Prostate gland (tissue), 2 donors: ENCODE data around the gene COMMD10. TPM values are rescaled to one million over a fixed set of nuclear protein-coding genes. Genes with fewer than 3 reads are reported as not detected.

Experiments
- DNase-seq: peaks from one replicate; pipeline ENCODE4 v3.0.0-alpha.2; 2019; ENCODE audit warnings: low spot score
- H3K27ac ChIP-seq, 2 donors: fragments of 200-600 bp; sonication (generic); 2 replicates each; pipeline ENCODE4 v1.5.1; 2017 to 2019
- H3K27me3 ChIP-seq: fragments of 200-600 bp; sonication (generic); replicated peaks from 2 replicates; pipeline ENCODE4 v1.5.1; 2019; ENCODE audit not compliant: insufficient read depth
- H3K36me3 ChIP-seq, 2 donors: fragments of 200-600 bp; sonication (generic); 1 replicate in 1 of 2; 2 replicates in 1 of 2; pipeline versions ENCODE4 v1.5.1 to v1.8.1; 2017 to 2019
- H3K4me1 ChIP-seq: fragments of 200-600 bp; sonication (generic); replicated peaks from 2 replicates; pipeline ENCODE4 v1.5.1; 2019
- H3K4me3 ChIP-seq, 2 donors: fragments of 200-600 bp; sonication (generic); 2 replicates each; pipeline ENCODE4 v1.5.1; 2017 to 2019
- H3K9me3 ChIP-seq: fragments of 200-600 bp; sonication (generic); 2 replicates; pipeline ENCODE4 v1.5.1; 2017
- POLR2A ChIP-seq: fragments of 450-650 bp; IDR thresholded peaks from one replicate; pipeline ENCODE4 v1.6.1; 2016; ENCODE audit warnings: antibody characterized with exemption, mild to moderate bottlenecking
- POLR2AphosphoS5 ChIP-seq: sonication (generic); formaldehyde crosslinking; IDR thresholded peaks from one replicate; pipeline ENCODE4 v1.6.1; 2017; ENCODE audit warnings: antibody characterized with exemption
- WGBS: methylation state at CpG from one replicate; pipeline ENCODE4 v1.1.5; 2018; 5-methylcytosine and 5-hydroxymethylcytosine counted together
- intact Hi-C: fragments of 100-400 bp; cut with DNase I; formaldehyde crosslinking; loops from one replicate; pipeline ENCODE4 v1.14.2; 2022
- total RNA-seq, 2 donors: library from RNA; depleted of rRNA; stranded (reverse); fragments of >200 nt; gene quantifications; one replicate each; pipeline ENCODE4 v1.1.0, GENCODE V29; 2016
- TF ChIP-seq, protein P1 (sequence below), 4 experiments: fragments of 200-600 bp in 2 of 4; fragments of 450-650 bp in 2 of 4; sonication (generic) in 2 of 4; IDR thresholded peaks; 1 replicate in 3 of 4; 2 replicates in 1 of 4; pipeline ENCODE4 v1.5.1; 2016 to 2019; ENCODE audit warnings: antibody characterized with exemption in 4 of 4, mild to moderate bottlenecking in 2 of 4, moderate library complexity in 2 of 4

Gene COMMD10
- total RNA-seq, 2 donors from 2014 or later = 26.6 to 27.9 TPM

GRCh38 chr5:116234681-116235080, 149.9 kb downstream of the COMMD10 start:
- intact Hi-C loops = no loop called here
- Histone ChIP-seq H3K36me3 (no peaks in the 10 kb centered on the region), H3K4me1 (no peaks in the 10 kb centered on the region), H3K27me3 (no peaks in the 10 kb centered on the region), H3K4me3 (no peak overlapping the region), H3K9me3 (no peaks in the 10 kb centered on the region), H3K27ac (no peak overlapping the region)
- DNase-seq = no peak
- 95% methylated on average over 7 of the region's 7 CpGs for WGBS
- TF ChIP-seq POLR2A = no peak
- TF ChIP-seq, protein P1, sequence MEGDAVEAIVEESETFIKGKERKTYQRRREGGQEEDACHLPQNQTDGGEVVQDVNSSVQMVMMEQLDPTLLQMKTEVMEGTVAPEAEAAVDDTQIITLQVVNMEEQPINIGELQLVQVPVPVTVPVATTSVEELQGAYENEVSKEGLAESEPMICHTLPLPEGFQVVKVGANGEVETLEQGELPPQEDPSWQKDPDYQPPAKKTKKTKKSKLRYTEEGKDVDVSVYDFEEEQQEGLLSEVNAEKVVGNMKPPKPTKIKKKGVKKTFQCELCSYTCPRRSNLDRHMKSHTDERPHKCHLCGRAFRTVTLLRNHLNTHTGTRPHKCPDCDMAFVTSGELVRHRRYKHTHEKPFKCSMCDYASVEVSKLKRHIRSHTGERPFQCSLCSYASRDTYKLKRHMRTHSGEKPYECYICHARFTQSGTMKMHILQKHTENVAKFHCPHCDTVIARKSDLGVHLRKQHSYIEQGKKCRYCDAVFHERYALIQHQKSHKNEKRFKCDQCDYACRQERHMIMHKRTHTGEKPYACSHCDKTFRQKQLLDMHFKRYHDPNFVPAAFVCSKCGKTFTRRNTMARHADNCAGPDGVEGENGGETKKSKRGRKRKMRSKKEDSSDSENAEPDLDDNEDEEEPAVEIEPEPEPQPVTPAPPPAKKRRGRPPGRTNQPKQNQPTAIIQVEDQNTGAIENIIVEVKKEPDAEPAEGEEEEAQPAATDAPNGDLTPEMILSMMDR (IDR thresholded peaks at IDR 0.05) = no peak
- no peak for TF ChIP-seq POLR2AphosphoS5

GRCh38 chr5:116237917-116238500, 153.2 kb downstream of the COMMD10 start:
- 94% methylated on average over 3 of the region's 3 CpGs for WGBS
- DNase-seq = no peak
- H3K9me3 ChIP-seq = no peaks in the 10 kb centered on the region
- H3K4me1 ChIP-seq = no peaks in the 10 kb centered on the region
- TF ChIP-seq POLR2A (no peak), POLR2AphosphoS5 (no peak)
- TF ChIP-seq, protein P1 (IDR thresholded peaks at IDR 0.05) = no peak
- no peak overlapping the region for H3K4me3 ChIP-seq
- no peaks in the 10 kb centered on the region for H3K27me3 ChIP-seq
- H3K36me3 ChIP-seq = no peaks in the 10 kb centered on the region
- no peak overlapping the region for H3K27ac ChIP-seq
- intact Hi-C loops = no loop called here

DNA sequence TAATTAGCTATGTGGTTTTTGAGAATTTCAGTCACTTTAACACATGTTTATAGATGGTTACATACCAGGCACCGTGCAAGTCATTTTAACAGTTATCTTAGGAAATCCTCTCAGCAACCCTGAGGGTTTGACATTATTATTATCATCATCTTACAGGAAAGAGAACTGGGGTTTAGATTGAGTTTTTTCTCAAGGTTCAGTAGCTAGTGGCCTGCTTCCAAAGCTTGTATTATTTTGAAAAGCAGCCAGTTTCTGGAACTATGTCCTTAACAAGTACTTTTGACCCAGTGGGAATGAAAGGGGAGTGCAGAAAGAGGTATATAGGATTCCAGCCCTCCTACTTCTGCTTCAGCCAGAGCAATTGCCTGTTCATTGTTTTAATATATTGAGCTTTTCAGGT, 157.5 kb downstream of the COMMD10 start:
- no peak overlapping the region for H3K4me3 ChIP-seq
- TF ChIP-seq POLR2A (no peak), POLR2AphosphoS5 (no peak)
- TF ChIP-seq, protein P1 (IDR thresholded peaks at IDR 0.05) = no peak
- H3K9me3 ChIP-seq = no peaks in the 10 kb centered on the region
- DNase-seq = no peak
- no peaks in the 10 kb centered on the region for H3K27me3 ChIP-seq
- no peak overlapping the region for H3K27ac ChIP-seq
- no peaks in the 10 kb centered on the region for H3K4me1 ChIP-seq
- no peaks in the 10 kb centered on the region for H3K36me3 ChIP-seq
- WGBS = 11% methylated on average over 1 of the region's 1 CpG
- intact Hi-C loops = no loop called here

GRCh38 chr5:116248432-116248831, 163.6 kb downstream of the COMMD10 start:
- intact Hi-C loops = no loop called here
- WGBS = 92% methylated on average over 3 of the region's 3 CpGs
- Histone ChIP-seq H3K4me3 (no peak overlapping the region), H3K36me3 (no peaks in the 10 kb centered on the region), H3K27ac (no peak overlapping the region), H3K9me3 (no peaks in the 10 kb centered on the region), H3K4me1 (no peaks in the 10 kb centered on the region), H3K27me3 (no peaks in the 10 kb centered on the region)
- TF ChIP-seq POLR2A (no peak), POLR2AphosphoS5 (no peak)
- TF ChIP-seq, protein P1 (IDR thresholded peaks at IDR 0.05) = no peak
- DNase-seq = no peak

- H3K4me3 ChIP-seq = no peak overlapping the region
- H3K9me3 ChIP-seq = no peaks in the 10 kb centered on the region
- no peaks in the 10 kb centered on the region for H3K27me3 ChIP-seq
- intact Hi-C loops = no loop called here
- DNase-seq = no peak
- no peaks in the 10 kb centered on the region for H3K36me3 ChIP-seq
- TF ChIP-seq POLR2AphosphoS5 (no peak), POLR2A (no peak)
- TF ChIP-seq, protein P1 (IDR thresholded peaks at IDR 0.05) = no peak
- H3K4me1 ChIP-seq = no peaks in the 10 kb centered on the region
- no peak overlapping the region for H3K27ac ChIP-seq
Observed at GRCh38 chr5:116249648-116250047, 164.8 kb downstream of the COMMD10 start.
